ENCODE data around the gene HOXD10. TPM values are rescaled to one million over a fixed set of nuclear protein-coding genes. Genes with fewer than 3 reads are reported as not detected.

The HOXD10 gene
- total RNA-seq, 1 donor: not detected

DNA sequence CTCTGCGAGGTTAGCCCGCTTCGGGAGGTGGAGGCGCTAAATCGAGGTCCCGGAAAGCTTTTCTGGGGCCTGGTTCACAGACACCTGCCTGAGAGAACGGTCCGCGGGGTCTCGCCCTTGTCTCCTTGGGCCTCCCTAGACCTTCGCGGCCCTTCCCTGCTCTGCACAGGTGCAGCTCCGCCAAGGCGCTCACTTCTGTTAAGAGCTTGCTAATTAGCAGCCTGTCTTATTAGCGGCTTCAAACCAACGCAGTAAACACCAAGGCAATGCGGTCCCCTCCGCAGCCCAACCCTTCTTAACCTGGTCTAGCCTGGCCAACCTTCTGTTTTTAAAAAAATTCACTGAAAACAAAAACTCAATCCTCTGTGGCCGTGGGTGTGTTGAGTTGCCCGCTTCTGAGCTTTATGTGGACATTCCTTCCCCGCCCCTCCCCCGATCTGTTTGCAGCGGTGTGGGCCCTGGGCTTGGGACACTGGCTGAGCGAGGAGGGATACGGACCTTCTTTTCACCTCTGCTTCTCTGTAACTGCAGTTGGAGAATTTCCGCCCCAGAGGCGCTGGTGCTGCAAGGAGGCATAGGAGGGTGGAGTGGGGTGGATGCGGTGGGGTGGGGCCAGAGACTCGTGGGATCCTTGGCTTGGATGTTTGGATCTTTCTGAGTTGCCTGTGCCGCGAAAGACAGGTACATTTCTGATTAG lies 31.4 kb downstream of the HOXD10 start:
- DNase-seq (ENCODE audit: low read depth): no peak
- H3K4me3 ChIP-seq (ENCODE audit: low read depth, low read length): no peak overlapping the region
- TF ChIP-seq, protein P1, sequence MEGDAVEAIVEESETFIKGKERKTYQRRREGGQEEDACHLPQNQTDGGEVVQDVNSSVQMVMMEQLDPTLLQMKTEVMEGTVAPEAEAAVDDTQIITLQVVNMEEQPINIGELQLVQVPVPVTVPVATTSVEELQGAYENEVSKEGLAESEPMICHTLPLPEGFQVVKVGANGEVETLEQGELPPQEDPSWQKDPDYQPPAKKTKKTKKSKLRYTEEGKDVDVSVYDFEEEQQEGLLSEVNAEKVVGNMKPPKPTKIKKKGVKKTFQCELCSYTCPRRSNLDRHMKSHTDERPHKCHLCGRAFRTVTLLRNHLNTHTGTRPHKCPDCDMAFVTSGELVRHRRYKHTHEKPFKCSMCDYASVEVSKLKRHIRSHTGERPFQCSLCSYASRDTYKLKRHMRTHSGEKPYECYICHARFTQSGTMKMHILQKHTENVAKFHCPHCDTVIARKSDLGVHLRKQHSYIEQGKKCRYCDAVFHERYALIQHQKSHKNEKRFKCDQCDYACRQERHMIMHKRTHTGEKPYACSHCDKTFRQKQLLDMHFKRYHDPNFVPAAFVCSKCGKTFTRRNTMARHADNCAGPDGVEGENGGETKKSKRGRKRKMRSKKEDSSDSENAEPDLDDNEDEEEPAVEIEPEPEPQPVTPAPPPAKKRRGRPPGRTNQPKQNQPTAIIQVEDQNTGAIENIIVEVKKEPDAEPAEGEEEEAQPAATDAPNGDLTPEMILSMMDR (IDR thresholded peaks at IDR 0.05; ENCODE audit: insufficient read depth, low read length): no peak

DNA sequence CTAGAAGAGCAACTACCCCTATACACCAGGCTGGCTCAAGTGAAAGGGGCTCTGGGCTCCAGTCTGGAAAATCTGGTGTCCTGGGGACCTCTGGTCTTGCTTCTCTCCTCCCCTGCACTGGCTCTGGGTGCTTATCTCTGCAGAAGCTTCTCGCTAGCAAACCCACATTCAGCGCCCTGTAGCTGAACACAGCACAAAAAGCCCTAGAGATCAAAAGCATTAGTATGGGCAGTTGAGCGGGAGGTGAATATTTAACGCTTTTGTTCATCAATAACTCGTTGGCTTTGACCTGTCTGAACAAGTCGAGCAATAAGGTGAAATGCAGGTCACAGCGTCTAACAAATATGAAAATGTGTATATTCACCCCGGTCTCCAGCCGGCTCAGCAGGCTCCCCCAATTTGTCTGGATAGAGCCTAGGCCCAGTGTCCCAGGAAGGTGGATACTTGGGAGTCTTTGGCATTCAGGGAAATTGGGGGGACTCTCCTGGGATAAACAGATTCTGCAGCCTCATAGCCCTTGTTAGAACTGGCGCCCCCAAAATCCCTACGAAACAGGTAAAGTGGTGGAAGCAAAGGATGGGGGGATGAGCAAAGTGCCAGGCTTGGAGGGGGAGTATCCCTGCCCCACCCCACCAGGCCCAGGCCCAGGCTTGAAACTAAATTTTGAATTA lies 32.3 kb downstream of the HOXD10 start:
- no peak overlapping the region for H3K4me3 ChIP-seq (ENCODE audit: low read depth, low read length)
- no peak for DNase-seq (ENCODE audit: low read depth)
- TF ChIP-seq, protein P1 (IDR thresholded peaks at IDR 0.05; ENCODE audit: insufficient read depth, low read length): no peak

DNA sequence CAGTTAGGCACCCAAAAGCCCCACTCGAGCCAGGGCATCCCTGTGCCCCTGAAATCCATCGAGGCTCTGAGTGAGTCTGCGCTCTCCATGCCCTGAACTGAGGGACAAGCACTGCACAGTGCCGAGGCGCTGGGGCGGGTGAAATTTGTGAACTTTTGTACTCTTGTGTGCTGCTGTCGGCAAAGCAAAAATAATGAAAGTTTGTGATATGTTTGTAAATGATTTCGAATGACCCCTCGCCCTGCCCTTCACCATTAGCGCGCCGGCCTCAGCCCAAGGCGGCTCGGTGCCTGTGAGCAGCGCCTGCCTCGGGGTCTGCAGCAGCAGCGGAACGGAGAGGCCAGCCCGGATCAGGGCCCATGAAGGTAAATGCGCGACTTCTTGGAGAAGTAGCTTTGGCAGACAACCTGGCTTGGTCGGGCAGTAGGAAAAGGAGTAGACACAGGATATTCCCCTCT lies 32.9 kb downstream of the HOXD10 start:
- TF ChIP-seq, protein P1 (IDR thresholded peaks at IDR 0.05; ENCODE audit: insufficient read depth, low read length): no peak
- no peak for DNase-seq (ENCODE audit: low read depth)
- H3K4me3 ChIP-seq (ENCODE audit: low read depth, low read length): no peak overlapping the region

DNA sequence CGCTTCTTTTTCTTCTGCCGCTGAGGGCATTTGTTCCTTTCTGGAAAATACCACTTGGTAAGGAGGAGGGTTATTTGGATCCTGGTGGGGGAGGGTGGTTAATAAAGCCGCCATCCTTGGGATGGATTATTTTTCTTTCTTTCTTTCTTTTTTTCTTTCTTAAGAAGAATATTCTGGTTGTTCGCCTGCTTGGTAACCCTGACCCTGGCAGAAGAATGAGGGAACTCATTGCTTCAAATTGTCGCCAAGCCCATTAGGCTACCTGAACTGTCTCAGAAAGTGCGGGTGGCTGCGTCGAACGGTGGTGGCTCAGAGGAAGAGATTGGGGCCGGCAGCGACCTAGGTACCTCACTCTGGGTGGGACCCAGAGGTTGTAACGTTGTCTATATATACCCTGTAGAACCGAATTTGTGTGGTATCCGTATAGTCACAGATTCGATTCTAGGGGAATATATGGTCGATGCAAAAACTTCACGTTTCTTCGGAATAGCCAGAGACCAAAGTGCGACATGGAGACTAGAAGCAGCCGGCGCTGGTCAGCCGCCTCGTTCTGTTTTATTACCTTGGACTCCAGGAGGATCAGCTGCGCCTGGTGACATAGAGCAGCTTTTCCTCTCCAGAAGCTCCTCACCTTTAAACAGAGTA lies 33.5 kb downstream of the HOXD10 start:
- TF ChIP-seq, protein P1 (IDR thresholded peaks at IDR 0.05; ENCODE audit: insufficient read depth, low read length): no peak
- DNase-seq (ENCODE audit: low read depth): no peak
- H3K4me3 ChIP-seq (ENCODE audit: low read depth, low read length): no peak overlapping the region

DNA sequence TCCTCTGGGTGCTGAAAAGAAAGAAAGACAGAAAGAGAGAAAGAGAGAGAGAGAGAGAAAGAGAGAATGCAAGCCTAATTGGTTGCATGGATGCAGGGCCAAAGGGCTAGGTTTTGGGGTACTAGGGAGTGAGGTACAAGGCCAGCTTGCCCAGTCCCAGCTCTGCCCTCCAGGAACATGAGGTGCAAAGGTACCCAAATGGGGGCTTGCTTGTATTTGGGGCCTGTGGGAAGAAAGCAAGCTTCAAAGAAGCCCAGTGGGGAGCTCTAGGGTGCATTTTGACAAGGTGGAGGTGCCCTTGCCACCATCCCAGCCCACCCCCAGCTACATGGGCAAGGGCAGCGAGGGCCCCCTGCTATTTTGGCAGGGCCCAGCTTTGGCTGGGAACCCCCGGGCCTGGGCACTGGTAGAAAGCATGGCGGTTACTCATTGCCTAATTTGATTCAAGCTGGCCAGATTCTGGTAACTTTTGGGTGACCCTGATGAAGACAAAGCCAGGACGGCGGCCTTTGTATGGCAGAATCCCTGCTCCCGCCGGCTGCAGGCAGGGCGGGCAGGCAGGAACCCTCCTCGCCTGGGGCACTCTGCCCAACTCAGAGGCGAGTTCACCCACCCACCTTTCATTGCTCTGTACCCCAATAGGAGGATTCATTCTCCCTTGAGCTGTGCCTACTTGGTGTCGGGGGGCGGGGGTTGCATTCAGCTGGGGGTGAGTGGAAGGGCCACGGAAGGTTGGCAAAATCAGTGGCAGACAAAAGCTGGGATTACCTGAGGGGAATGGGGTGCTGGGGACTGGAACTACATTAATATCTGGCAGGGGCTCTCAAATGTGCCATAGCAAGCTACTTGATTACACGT lies 34.2 kb downstream of the HOXD10 start:
- TF ChIP-seq, protein P1 (IDR thresholded peaks at IDR 0.05; ENCODE audit: insufficient read depth, low read length): no peak
- DNase-seq (ENCODE audit: low read depth): no peak
- no peak overlapping the region for H3K4me3 ChIP-seq (ENCODE audit: low read depth, low read length)
